Mesendoderm (in vitro differentiated cells): Measurements from ENCODE around the gene DENND1B.

Experiments
- DNase-seq: peaks from one replicate; pipeline ENCODE4 v3.0.0; 2013
- H2AK5ac ChIP-seq: 2 replicates; pipeline ENCODE4 v1.6.1; 2013; ENCODE audit warnings: low read length, inconsistent platforms
- H2BK120ac ChIP-seq: 2 replicates; pipeline ENCODE4 v1.6.1; 2013; ENCODE audit warnings: low read depth, mild to moderate bottlenecking, low read length, moderate library complexity, mixed read lengths
- H2BK15ac ChIP-seq: replicated peaks from 2 replicates; pipeline ENCODE4 v1.6.1; 2013; ENCODE audit warnings: low read depth, mild to moderate bottlenecking, moderate library complexity
- H2BK5ac ChIP-seq: 2 replicates; pipeline ENCODE4 v1.6.1; 2013; ENCODE audit warnings: low read length, inconsistent platforms
- H3K18ac ChIP-seq: 2 replicates; pipeline ENCODE4 v1.6.1; 2013; ENCODE audit warnings: mild to moderate bottlenecking, low read length, mixed read lengths
- H3K23ac ChIP-seq: one replicate; pipeline ENCODE4 v1.6.1; 2013; ENCODE audit warnings: low read length
- H3K27ac ChIP-seq: 2 replicates; pipeline ENCODE4 v1.5.1; 2013; ENCODE audit warnings: low read depth, mild to moderate bottlenecking, inconsistent platforms, low read length, moderate library complexity
- H3K27me3 ChIP-seq: 2 replicates; pipeline ENCODE4 v1.6.1; 2013; ENCODE audit warnings: low read length, control low read depth, mild to moderate bottlenecking, inconsistent platforms; ENCODE audit not compliant: insufficient read depth, poor library complexity
- H3K36me3 ChIP-seq: 2 replicates; pipeline ENCODE4 v1.6.1; 2013; ENCODE audit warnings: low read length, inconsistent platforms; ENCODE audit not compliant: control insufficient read depth, insufficient read depth
- H3K4ac ChIP-seq: one replicate; pipeline ENCODE4 v1.6.1; 2013; ENCODE audit warnings: low read depth, mild to moderate bottlenecking, low read length, moderate library complexity
- H3K4me1 ChIP-seq: 2 replicates; pipeline ENCODE4 v1.6.1; 2013; ENCODE audit warnings: low read depth, low read length, inconsistent platforms; ENCODE audit not compliant: control insufficient read depth
- H3K4me2 ChIP-seq: 2 replicates; pipeline ENCODE4 v1.6.1; 2013; ENCODE audit warnings: low read length
- H3K4me3 ChIP-seq: 2 replicates; pipeline ENCODE4 v1.5.1; 2013; ENCODE audit warnings: mild to moderate bottlenecking, low read length
- H3K56ac ChIP-seq: one replicate; pipeline ENCODE4 v1.6.1; 2013; ENCODE audit warnings: low read length
- H3K79me1 ChIP-seq: 2 replicates; pipeline ENCODE4 v1.6.1; 2013; ENCODE audit warnings: low read length, inconsistent platforms
- H3K79me2 ChIP-seq: 2 replicates; pipeline ENCODE4 v1.6.1; 2013; ENCODE audit warnings: mild to moderate bottlenecking, low read length; ENCODE audit not compliant: control insufficient read depth, insufficient read depth
- H3K9ac ChIP-seq: 2 replicates; pipeline ENCODE4 v1.6.1; 2013; ENCODE audit warnings: low read length, inconsistent platforms
- H4K5ac ChIP-seq: one replicate; pipeline ENCODE4 v1.6.1; 2013; ENCODE audit warnings: low read length
- H4K8ac ChIP-seq: one replicate; pipeline ENCODE4 v1.6.1; 2013; ENCODE audit warnings: low read depth, mild to moderate bottlenecking, control low read depth, low read length, moderate library complexity
- WGBS: extraction: QIAGEN DNeasy Blood & Tissue Kit; methylation state at CpG from one replicate; pipeline ENCODE4 v1.1.7; 2013; ENCODE audit warnings: low lambda C conversion rate, missing lambda C conversion rate; ENCODE audit not compliant: insufficient coverage; ENCODE audit errors: extremely low coverage; 5-methylcytosine and 5-hydroxymethylcytosine counted together

Gene DENND1B

DNA sequence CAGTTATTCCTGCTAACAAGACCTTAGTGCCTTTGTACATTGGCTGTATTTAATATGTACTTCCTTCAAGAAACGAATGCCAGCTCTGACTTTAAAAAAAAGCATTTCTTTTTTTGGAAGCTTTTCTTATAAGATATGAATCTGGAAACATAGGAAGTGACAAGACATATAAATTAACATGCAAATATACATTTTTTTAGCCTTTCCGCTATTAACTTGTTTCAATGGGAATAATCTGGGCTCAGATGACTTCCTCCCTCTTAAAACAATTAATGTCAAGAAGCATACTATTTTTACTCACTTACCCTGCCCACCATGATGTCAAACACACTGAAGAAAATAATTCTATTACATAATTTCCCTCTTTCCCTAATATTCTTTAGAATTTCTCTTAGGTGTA, 1.4 kb downstream of the DENND1B start:
- H3K23ac ChIP-seq: no peak overlapping the region
- no peaks in the 10 kb centered on the region for H3K79me1 ChIP-seq
- no peaks in the 10 kb centered on the region for H3K27me3 ChIP-seq
- H3K9ac ChIP-seq: no peak overlapping the region
- no peak overlapping the region for H3K4me2 ChIP-seq
- no peak for DNase-seq
- H4K8ac ChIP-seq: no peak overlapping the region
- H2AK5ac ChIP-seq: no peak overlapping the region
- H3K27ac ChIP-seq: no peak overlapping the region
- H4K5ac ChIP-seq: no peak overlapping the region
- H2BK120ac ChIP-seq: no peak overlapping the region
- no peak overlapping the region for H3K18ac ChIP-seq
- WGBS: no CpG with 5 or more reads among the region's 2 CpGs
- H3K36me3 ChIP-seq: no peaks in the 10 kb centered on the region
- H2BK15ac ChIP-seq: no peak overlapping the region
- H3K4ac ChIP-seq: no peak overlapping the region
- no peak overlapping the region for H2BK5ac ChIP-seq
- H3K79me2 ChIP-seq: no peaks in the 10 kb centered on the region
- H3K4me1 ChIP-seq: no peaks in the 10 kb centered on the region
- no peak overlapping the region for H3K56ac ChIP-seq
- H3K4me3 ChIP-seq: no peak overlapping the region

DNA sequence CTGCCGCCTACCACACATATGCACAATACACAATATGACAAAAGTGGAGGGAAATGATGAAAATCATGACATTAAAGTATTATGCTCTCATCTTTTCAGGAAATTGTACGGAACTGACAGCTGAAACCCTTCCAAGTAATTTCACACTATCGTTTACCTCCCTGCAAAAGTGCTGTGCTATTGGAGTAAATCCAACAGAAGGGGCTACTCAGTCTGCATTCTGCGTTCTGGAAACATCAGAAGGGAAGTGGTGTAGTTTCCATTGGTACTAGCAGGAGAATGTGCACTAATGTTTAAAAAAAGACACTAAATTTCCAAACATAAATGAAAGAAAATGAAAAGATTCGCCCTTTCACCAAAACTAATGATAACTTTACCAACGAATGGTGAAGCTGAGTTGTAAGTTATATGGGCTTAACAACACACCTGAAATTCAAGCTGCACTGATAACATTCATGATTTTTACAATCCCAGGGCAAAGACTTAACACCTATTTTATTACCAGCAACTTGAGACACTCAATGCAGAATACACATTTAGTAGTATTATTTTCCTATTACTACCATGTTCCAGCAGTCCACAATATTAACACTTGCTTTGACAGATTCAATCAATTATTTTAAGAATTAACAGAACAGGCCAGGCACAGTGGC, 3.2 kb downstream of the DENND1B start:
- H2BK120ac ChIP-seq: no peak overlapping the region
- H3K79me1 ChIP-seq: no peaks in the 10 kb centered on the region
- H3K36me3 ChIP-seq: no peaks in the 10 kb centered on the region
- no peak overlapping the region for H4K8ac ChIP-seq
- DNase-seq: no peak
- no peak overlapping the region for H2BK15ac ChIP-seq
- no peak overlapping the region for H3K23ac ChIP-seq
- H4K5ac ChIP-seq: no peak overlapping the region
- no peak overlapping the region for H3K4me3 ChIP-seq
- no peaks in the 10 kb centered on the region for H3K27me3 ChIP-seq
- no peak overlapping the region for H3K18ac ChIP-seq
- no peaks in the 10 kb centered on the region for H3K4me1 ChIP-seq
- no peak overlapping the region for H3K56ac ChIP-seq
- WGBS: no CpG with 5 or more reads among the region's 6 CpGs
- H3K79me2 ChIP-seq: no peaks in the 10 kb centered on the region
- no peak overlapping the region for H2BK5ac ChIP-seq
- H2AK5ac ChIP-seq: no peak overlapping the region
- H3K4me2 ChIP-seq: no peak overlapping the region
- H3K9ac ChIP-seq: no peak overlapping the region
- no peak overlapping the region for H3K4ac ChIP-seq
- H3K27ac ChIP-seq: no peak overlapping the region

DNA sequence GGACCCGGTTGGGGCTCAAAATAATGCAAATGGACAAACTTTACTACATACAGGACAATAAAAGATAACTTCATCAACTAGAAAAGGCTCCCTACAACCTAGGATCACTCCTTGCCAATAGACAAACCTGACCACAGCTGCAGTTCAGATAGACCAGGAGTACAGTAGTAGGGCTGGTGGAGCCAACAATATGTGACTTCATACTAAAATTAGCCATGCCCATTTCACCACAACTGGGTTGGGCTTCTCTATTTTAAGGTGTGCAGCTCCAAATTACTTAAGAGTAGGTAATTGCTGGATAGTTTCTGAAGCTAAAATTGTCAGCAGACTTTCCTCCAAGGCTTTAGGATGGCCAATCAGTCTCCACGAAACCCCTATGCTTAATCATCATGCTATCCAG, 3.9 kb downstream of the DENND1B start:
- WGBS: no CpG with 5 or more reads among the region's 2 CpGs
- Histone ChIP-seq H2BK5ac (no peak overlapping the region), H2BK120ac (no peak overlapping the region), H3K23ac (no peak overlapping the region), H3K27me3 (no peaks in the 10 kb centered on the region), H3K4me3 (no peak overlapping the region), H3K4ac (no peak overlapping the region), H3K56ac (no peak overlapping the region), H3K79me2 (no peaks in the 10 kb centered on the region), H2AK5ac (no peak overlapping the region), H3K4me2 (no peak overlapping the region), H2BK15ac (no peak overlapping the region), H4K8ac (no peak overlapping the region), H3K9ac (no peak overlapping the region), H3K4me1 (no peaks in the 10 kb centered on the region), H3K36me3 (no peaks in the 10 kb centered on the region), H3K27ac (no peak overlapping the region), H4K5ac (no peak overlapping the region), H3K18ac (no peak overlapping the region), H3K79me1 (no peaks in the 10 kb centered on the region)
- DNase-seq: no peak

DNA sequence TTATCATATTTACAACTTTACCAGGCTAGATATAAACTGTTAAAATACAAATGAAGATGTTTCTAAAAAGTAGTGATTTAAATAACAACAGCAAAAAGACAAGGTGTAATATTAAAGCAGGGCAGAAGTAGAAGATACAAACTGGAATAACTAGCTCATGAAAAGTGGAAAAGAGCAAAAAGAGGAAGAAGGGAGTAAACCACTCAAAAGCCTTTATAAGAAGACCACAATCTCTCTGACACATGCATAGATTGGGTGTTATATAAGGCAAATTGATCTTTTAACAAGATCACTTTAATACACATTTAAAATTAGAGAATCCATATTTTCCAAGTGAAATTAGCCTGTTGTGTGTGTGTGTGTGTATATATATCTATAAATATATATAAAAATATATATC, 5.0 kb downstream of the DENND1B start:
- H3K4me3 ChIP-seq: no peak overlapping the region
- H3K79me1 ChIP-seq: no peaks in the 10 kb centered on the region
- H3K79me2 ChIP-seq: no peaks in the 10 kb centered on the region
- no peak overlapping the region for H3K9ac ChIP-seq
- H3K27me3 ChIP-seq: no peaks in the 10 kb centered on the region
- no peak overlapping the region for H4K5ac ChIP-seq
- H3K4ac ChIP-seq: no peak overlapping the region
- no peak overlapping the region for H3K4me2 ChIP-seq
- H2BK15ac ChIP-seq: no peak overlapping the region
- no peaks in the 10 kb centered on the region for H3K36me3 ChIP-seq
- no peak overlapping the region for H2BK120ac ChIP-seq
- H3K18ac ChIP-seq: no peak overlapping the region
- H3K23ac ChIP-seq: no peak overlapping the region
- H3K4me1 ChIP-seq: no peaks in the 10 kb centered on the region
- no peak overlapping the region for H2AK5ac ChIP-seq
- DNase-seq: no peak
- H3K27ac ChIP-seq: no peak overlapping the region
- H3K56ac ChIP-seq: no peak overlapping the region
- H2BK5ac ChIP-seq: no peak overlapping the region
- no peak overlapping the region for H4K8ac ChIP-seq

DNA sequence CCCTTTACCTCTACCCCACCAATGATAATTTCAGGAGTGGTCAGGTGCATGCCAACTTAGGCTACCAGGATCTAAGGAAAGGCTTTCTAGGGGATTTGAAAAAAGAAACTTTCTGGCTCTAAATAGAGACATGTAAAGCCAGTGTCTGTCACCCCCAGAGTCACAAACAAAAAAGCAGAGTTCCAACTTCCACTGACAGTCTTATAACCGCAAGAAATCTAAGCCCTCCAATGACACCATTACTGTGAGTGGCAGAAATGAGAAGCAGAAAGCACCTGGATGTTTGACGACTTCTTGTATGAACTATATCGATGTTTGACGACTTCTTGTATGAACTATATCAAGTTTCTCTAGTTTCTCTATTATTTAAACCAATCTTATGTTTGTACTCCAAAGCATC, 6.0 kb downstream of the DENND1B start:
- H4K5ac ChIP-seq: no peak overlapping the region
- no peaks in the 10 kb centered on the region for H3K4me1 ChIP-seq
- no peak overlapping the region for H2BK120ac ChIP-seq
- H3K36me3 ChIP-seq: no peaks in the 10 kb centered on the region
- H3K27me3 ChIP-seq: no peaks in the 10 kb centered on the region
- H3K79me1 ChIP-seq: no peaks in the 10 kb centered on the region
- no peak overlapping the region for H3K9ac ChIP-seq
- H3K56ac ChIP-seq: no peak overlapping the region
- H3K4ac ChIP-seq: no peak overlapping the region
- H3K23ac ChIP-seq: no peak overlapping the region
- no peak overlapping the region for H3K18ac ChIP-seq
- no peak overlapping the region for H3K4me3 ChIP-seq
- H4K8ac ChIP-seq: no peak overlapping the region
- no peak overlapping the region for H2BK15ac ChIP-seq
- no peak for DNase-seq
- no peaks in the 10 kb centered on the region for H3K79me2 ChIP-seq
- no peak overlapping the region for H2BK5ac ChIP-seq
- no peak overlapping the region for H3K4me2 ChIP-seq
- WGBS: no CpG with 5 or more reads among the region's 4 CpGs
- no peak overlapping the region for H3K27ac ChIP-seq
- H2AK5ac ChIP-seq: no peak overlapping the region

DNA sequence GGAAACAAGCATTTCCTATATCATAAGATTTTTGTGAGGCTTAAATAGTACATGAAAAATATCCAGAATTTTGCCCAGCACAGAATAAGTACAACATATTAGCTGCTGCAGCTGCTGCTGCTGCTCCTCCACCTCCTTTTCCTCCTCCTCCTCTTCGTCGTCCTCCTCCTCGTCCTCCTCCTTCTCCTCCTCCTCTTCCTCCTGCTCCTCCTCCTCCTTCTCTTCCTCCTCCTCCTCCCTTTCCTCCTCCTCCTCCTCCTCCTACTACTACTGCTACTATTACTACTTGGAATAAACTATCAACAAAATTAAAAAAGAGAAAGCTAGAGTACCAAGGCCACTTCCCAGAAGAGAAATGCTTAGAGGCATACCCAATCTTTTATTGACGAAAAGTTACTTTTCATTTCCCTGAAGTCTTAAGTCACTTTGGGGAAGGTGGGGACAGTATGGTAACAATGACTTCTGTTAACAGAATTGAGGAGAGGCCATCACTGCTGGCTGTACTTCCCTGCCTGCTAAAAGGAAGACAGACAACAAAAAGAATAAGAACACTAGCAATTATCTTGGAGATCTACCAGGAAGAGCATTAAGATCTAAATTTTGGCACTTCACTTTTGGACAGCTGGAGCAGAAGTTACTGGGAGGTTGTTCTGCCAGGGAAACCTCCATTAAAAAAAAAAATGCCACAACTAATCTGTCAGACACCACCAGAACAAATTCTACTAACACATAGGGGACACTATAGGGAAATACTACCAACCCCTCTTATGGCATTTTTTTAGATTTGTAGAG, 7.1 kb downstream of the DENND1B start:
- Histone ChIP-seq H3K4me2 (no peak overlapping the region), H4K5ac (no peak overlapping the region), H3K4me1 (no peaks in the 10 kb centered on the region), H3K79me2 (no peaks in the 10 kb centered on the region), H3K4ac (no peak overlapping the region), H3K18ac (no peak overlapping the region), H2BK15ac (no peak overlapping the region), H3K23ac (no peak overlapping the region), H3K4me3 (no peak overlapping the region), H3K36me3 (no peaks in the 10 kb centered on the region), H3K27me3 (no peaks in the 10 kb centered on the region), H3K9ac (no peak overlapping the region), H3K27ac (no peak overlapping the region), H2AK5ac (no peak overlapping the region), H3K56ac (no peak overlapping the region), H3K79me1 (no peaks in the 10 kb centered on the region), H4K8ac (no peak overlapping the region), H2BK5ac (no peak overlapping the region), H2BK120ac (no peak overlapping the region)
- no CpG with 5 or more reads among the region's 4 CpGs for WGBS
- no peak for DNase-seq
